ENCODE results near the gene GARNL3.

GARNL3 gene

GRCh38 chr9:127295005-127295404 is 30.4 kb downstream of the GARNL3 start:
- no peak for DNase-seq (ENCODE audit: low read depth)
- no peak for TF ChIP-seq CTCF (IDR thresholded peaks at IDR 0.05; ENCODE audit: low read depth, low read length, missing control alignments)

GRCh38 chr9:127300886-127301447 is 36.4 kb downstream of the GARNL3 start:
- no peak for DNase-seq (ENCODE audit: low read depth)
- TF ChIP-seq CTCF (IDR thresholded peaks at IDR 0.05; ENCODE audit: low read depth, low read length, missing control alignments) = no peak

More at GRCh38 chr9:127295005-127295404, 30.4 kb downstream of the GARNL3 start:
- H3K4me3 ChIP-seq (ENCODE audit: low read depth, low read length) = no peak overlapping the region

GRCh38 chr9:127303830-127304229 is 39.3 kb downstream of the GARNL3 start:
- no peak overlapping the region for H3K4me3 ChIP-seq (ENCODE audit: low read depth, low read length)
- DNase-seq (ENCODE audit: low read depth) = no peak
- TF ChIP-seq CTCF (IDR thresholded peaks at IDR 0.05; ENCODE audit: low read depth, low read length, missing control alignments) = no peak

More at GRCh38 chr9:127300886-127301447, 36.4 kb downstream of the GARNL3 start:
- H3K4me3 ChIP-seq (ENCODE audit: low read depth, low read length) = no peak overlapping the region

GRCh38 chr9:127305206-127305837 is 40.7 kb downstream of the GARNL3 start:
- no peak for DNase-seq (ENCODE audit: low read depth)
- TF ChIP-seq CTCF (IDR thresholded peaks at IDR 0.05; ENCODE audit: low read depth, low read length, missing control alignments) = no peak
- H3K4me3 ChIP-seq (ENCODE audit: low read depth, low read length) = no peak overlapping the region

- no peak for TF ChIP-seq CTCF (IDR thresholded peaks at IDR 0.05; ENCODE audit: low read depth, low read length, missing control alignments)
- DNase-seq (ENCODE audit: low read depth) = no peak
- no peak overlapping the region for H3K4me3 ChIP-seq (ENCODE audit: low read depth, low read length)
These were observed 41.3 kb downstream of the GARNL3 start for GRCh38 chr9:127305838-127306226.

- no peak for TF ChIP-seq CTCF (IDR thresholded peaks at IDR 0.05; ENCODE audit: low read depth, low read length, missing control alignments)
- DNase-seq (ENCODE audit: low read depth) = no peak
- H3K4me3 ChIP-seq (ENCODE audit: low read depth, low read length) = no peak overlapping the region
These were observed 43.2 kb downstream of the GARNL3 start for GRCh38 chr9:127307802-127308201.
